Vagina (tissue), 2 donors: ENCODE measurements around the gene SLC24A1. TPM values are rescaled to one million over a fixed set of nuclear protein-coding genes. Genes with fewer than 3 reads are reported as not detected.

Source experiments
- DNase-seq, 2 donors: peaks; one replicate each; pipeline ENCODE4 v3.0.0-alpha.2; 2017; ENCODE audit errors: extremely low spot score in 2 of 2
- H3K27ac ChIP-seq: fragments of 200-600 bp; sonication (generic); one replicate; pipeline ENCODE4 v1.5.1; 2019
- H3K27me3 ChIP-seq: fragments of 200-600 bp; sonication (generic); one replicate; pipeline ENCODE4 v1.5.1; 2019
- H3K36me3 ChIP-seq, 2 donors: fragments of 200-600 bp; sonication (generic); one replicate each; pipeline ENCODE4 v1.5.1; 2017 to 2019
- H3K4me1 ChIP-seq: fragments of 200-600 bp; sonication (generic); one replicate; pipeline ENCODE4 v1.5.1; 2019
- H3K4me3 ChIP-seq, 2 donors: fragments of 200-600 bp; sonication (generic); 1 replicate in 1 of 2; 2 replicates in 1 of 2; pipeline ENCODE4 v1.5.1; 2016 to 2019
- H3K9me3 ChIP-seq: fragments of 200-600 bp; sonication (generic); one replicate; pipeline ENCODE4 v1.5.1; 2019
- POLR2A ChIP-seq, 2 donors: fragments of 450-650 bp; IDR thresholded peaks; one replicate each; pipeline ENCODE4 v1.6.1; 2017; ENCODE audit warnings: antibody characterized with exemption in 2 of 2, mild to moderate bottlenecking in 2 of 2, moderate library complexity in 2 of 2
- POLR2AphosphoS5 ChIP-seq, 2 donors: sonication (generic); formaldehyde crosslinking; IDR thresholded peaks; one replicate each; pipeline ENCODE4 v1.9.0; 2017; ENCODE audit warnings: antibody characterized with exemption in 2 of 2, mild to moderate bottlenecking in 2 of 2, low read depth in 1 of 2; ENCODE audit not compliant: insufficient read depth in 1 of 2
- intact Hi-C: fragments of 100-400 bp; cut with DNase I; formaldehyde crosslinking; loops from one replicate; pipeline ENCODE4 v1.15.1; 2023
- total RNA-seq: library from RNA; depleted of rRNA; stranded (reverse); fragments of >200 nt; gene quantifications from one replicate; pipeline ENCODE4 v1.2.3, GENCODE V29; 2016
- TF ChIP-seq, protein P1 (sequence below), 3 experiments: fragments of 450-650 bp in 2 of 3; fragments of 200-600 bp in 1 of 3; sonication (generic) in 1 of 3; IDR thresholded peaks; one replicate each; pipeline ENCODE4 v1.5.1; 2017 to 2019; ENCODE audit warnings: antibody characterized with exemption in 3 of 3, mild to moderate bottlenecking in 2 of 3, moderate library complexity in 2 of 3

Gene SLC24A1
- total RNA-seq, 1 donor from 2014 or later: 7.4 TPM

DNA sequence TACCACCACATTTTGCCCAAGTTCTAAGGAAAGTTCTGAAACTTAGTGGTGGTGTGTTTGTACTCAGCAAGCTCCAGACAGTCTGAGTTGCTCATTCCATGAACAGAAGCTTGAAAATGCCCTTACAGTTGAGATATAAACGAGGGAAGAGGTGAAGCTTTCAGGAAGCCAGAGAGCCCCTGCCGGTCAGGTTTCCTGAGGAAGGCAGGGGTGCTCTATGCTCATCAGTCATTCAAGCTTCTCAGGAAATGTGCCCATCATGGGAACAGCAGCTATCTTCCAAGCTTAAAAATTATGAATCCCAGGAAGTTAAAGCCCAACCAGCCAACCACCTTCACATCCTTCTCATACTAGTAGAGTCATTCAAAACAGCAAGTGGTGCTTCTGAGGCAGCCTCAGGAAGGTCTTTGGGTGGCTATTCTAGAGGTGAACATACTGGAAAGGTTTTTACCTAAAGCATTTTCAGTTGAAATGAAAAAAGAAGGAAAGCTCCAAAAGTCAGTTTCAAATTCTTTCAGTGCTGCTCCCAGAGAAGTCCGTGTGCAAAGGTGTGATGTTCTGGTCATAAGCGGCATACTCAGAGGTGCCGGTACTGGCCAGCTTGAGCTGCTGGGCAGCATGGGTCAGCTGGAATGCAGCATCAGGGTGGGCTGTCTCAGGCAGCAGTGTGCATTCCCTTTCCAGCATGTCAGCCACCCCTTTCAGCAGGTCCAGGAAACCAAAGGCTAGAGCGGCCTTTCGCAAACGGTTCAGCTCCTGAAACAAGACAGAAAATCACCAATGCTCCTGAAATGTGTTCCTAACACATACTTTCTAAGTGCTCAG, 42.6 kb upstream of the SLC24A1 start:
- no peaks in the 10 kb centered on the region for H3K27me3 ChIP-seq
- TF ChIP-seq POLR2A (IDR thresholded peaks at IDR 0.05): no peak
- no peak for TF ChIP-seq POLR2AphosphoS5 (IDR thresholded peaks at IDR 0.05; ENCODE audit: insufficient read depth in 1 of 2, low read depth in 1 of 2)
- TF ChIP-seq, protein P1, sequence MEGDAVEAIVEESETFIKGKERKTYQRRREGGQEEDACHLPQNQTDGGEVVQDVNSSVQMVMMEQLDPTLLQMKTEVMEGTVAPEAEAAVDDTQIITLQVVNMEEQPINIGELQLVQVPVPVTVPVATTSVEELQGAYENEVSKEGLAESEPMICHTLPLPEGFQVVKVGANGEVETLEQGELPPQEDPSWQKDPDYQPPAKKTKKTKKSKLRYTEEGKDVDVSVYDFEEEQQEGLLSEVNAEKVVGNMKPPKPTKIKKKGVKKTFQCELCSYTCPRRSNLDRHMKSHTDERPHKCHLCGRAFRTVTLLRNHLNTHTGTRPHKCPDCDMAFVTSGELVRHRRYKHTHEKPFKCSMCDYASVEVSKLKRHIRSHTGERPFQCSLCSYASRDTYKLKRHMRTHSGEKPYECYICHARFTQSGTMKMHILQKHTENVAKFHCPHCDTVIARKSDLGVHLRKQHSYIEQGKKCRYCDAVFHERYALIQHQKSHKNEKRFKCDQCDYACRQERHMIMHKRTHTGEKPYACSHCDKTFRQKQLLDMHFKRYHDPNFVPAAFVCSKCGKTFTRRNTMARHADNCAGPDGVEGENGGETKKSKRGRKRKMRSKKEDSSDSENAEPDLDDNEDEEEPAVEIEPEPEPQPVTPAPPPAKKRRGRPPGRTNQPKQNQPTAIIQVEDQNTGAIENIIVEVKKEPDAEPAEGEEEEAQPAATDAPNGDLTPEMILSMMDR (IDR thresholded peaks at IDR 0.05): no peak
- no peaks in the 10 kb centered on the region for H3K9me3 ChIP-seq
- intact Hi-C loops: no loop called here
- DNase-seq: no peak
- peak overlapping the region; percentile 3 for H3K27ac ChIP-seq
- H3K4me3 ChIP-seq: no peak overlapping the region
- peaks cover 0 to 42% of the 10 kb centered on the region in 2 donors for H3K36me3 ChIP-seq
- peaks cover 5% of the 10 kb centered on the region for H3K4me1 ChIP-seq

DNA sequence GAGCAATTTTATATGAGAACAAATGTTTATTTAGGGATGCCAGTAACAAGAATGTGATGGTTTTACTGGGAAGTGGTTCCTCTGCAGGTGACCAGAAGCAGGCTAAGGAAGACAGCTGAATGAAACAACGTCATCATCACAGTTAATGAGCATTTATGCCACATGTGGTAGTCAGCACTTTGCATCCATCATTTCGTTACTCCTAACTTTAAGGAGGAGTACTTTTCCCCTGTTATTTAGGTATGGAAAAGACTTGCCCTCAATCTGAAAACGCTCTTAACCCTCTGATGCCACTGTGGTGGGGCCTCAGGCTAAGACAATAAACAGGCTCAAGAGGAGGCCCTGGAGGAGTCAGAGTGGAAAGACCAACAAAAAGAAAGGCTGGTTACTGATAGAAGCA, 42.0 kb upstream of the SLC24A1 start:
- Histone ChIP-seq H3K9me3 (no peaks in the 10 kb centered on the region), H3K27me3 (no peaks in the 10 kb centered on the region), H3K27ac (no peak overlapping the region), H3K4me3 (no peak overlapping the region), H3K4me1 (peaks cover 5% of the 10 kb centered on the region), H3K36me3 (peaks cover 0 to 48% of the 10 kb centered on the region in 2 donors)
- intact Hi-C loops: no loop called here
- TF ChIP-seq POLR2A (IDR thresholded peaks at IDR 0.05) (no peak), POLR2AphosphoS5 (IDR thresholded peaks at IDR 0.05; ENCODE audit: insufficient read depth in 1 of 2, low read depth in 1 of 2) (no peak)
- TF ChIP-seq, protein P1 (IDR thresholded peaks at IDR 0.05): no peak
- no peak for DNase-seq

DNA sequence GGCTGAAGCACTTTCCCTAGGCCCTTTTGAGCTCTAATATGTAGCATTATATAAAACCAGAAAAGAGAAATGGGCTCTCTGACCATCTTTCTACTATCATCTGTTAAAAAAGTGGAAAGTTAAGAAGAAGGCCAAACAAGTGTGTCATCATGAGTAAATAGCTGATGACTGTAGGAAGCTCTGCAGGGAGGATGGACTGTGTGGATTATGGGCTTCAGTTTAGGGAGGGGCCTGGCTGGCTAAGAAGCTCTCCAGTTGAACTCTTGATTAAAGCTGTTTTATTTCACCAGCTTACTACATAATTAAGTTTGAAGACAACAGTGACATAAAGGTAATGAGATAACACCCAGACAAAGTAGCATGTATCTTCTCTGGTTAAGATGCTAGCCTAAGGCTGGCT, 41.5 kb upstream of the SLC24A1 start:
- Histone ChIP-seq H3K27me3 (no peaks in the 10 kb centered on the region), H3K36me3 (peaks cover 0 to 49% of the 10 kb centered on the region in 2 donors), H3K9me3 (no peaks in the 10 kb centered on the region), H3K4me3 (no peak overlapping the region), H3K27ac (no peak overlapping the region), H3K4me1 (peaks cover 5% of the 10 kb centered on the region)
- intact Hi-C loops: no loop called here
- TF ChIP-seq POLR2A (IDR thresholded peaks at IDR 0.05) (no peak), POLR2AphosphoS5 (IDR thresholded peaks at IDR 0.05; ENCODE audit: insufficient read depth in 1 of 2, low read depth in 1 of 2) (no peak)
- TF ChIP-seq, protein P1 (IDR thresholded peaks at IDR 0.05): no peak
- DNase-seq: no peak

DNA sequence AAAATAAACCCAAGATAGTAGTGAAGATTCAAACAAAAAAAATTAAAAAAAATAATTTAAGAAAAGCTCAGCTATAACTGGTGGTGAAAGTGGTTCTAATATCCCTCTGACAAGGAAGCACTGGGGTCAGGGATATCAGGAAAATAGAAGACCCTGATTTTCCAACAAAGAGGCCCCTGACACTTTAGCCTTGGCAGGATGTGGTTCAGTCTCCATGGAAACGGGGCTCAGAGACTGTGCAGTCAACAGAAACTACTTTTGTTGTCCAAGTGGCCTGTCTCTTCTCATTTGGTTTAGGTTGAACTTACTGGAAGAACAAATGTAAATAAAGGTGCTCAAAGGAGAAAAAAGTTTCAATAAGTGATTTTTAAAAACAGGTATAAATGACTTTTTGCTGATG, 38.0 kb upstream of the SLC24A1 start:
- H3K4me1 ChIP-seq: peaks cover 5% of the 10 kb centered on the region
- peaks cover 0 to 42% of the 10 kb centered on the region in 2 donors for H3K36me3 ChIP-seq
- H3K4me3 ChIP-seq: no peak overlapping the region
- TF ChIP-seq, protein P1 (IDR thresholded peaks at IDR 0.05): no peak
- no peak for TF ChIP-seq POLR2A (IDR thresholded peaks at IDR 0.05)
- no peak for TF ChIP-seq POLR2AphosphoS5 (IDR thresholded peaks at IDR 0.05; ENCODE audit: insufficient read depth in 1 of 2, low read depth in 1 of 2)
- DNase-seq: no peak
- H3K27ac ChIP-seq: no peak overlapping the region
- intact Hi-C loops: no loop called here
- H3K9me3 ChIP-seq: no peaks in the 10 kb centered on the region
- no peaks in the 10 kb centered on the region for H3K27me3 ChIP-seq

DNA sequence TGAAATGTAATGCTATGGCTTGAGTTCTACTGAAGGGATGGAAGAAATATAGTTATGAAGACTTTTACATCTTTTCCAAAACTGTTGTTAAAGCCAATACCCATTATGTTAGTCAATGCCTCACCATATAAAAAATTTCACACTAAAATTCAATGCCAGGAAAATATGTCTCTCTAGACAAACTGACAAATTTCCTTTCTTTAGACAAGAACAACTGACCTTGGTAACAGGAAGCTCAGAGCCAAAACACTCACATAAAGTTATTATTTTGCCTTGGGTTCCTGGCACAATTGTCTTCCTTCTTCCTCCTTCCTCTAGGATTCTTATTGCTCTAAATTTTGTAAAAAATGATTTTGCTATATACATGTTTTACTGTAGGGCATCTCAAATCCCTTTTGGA, 37.5 kb upstream of the SLC24A1 start:
- no peak overlapping the region for H3K27ac ChIP-seq
- no peaks in the 10 kb centered on the region for H3K27me3 ChIP-seq
- peaks cover 5% of the 10 kb centered on the region for H3K4me1 ChIP-seq
- H3K4me3 ChIP-seq: no peak overlapping the region
- H3K36me3 ChIP-seq: peaks cover 0 to 42% of the 10 kb centered on the region in 2 donors
- TF ChIP-seq, protein P1 (IDR thresholded peaks at IDR 0.05): no peak
- no peak for TF ChIP-seq POLR2AphosphoS5 (IDR thresholded peaks at IDR 0.05; ENCODE audit: insufficient read depth in 1 of 2, low read depth in 1 of 2)
- no peak for TF ChIP-seq POLR2A (IDR thresholded peaks at IDR 0.05)
- intact Hi-C loops: no loop called here
- H3K9me3 ChIP-seq: no peaks in the 10 kb centered on the region
- no peak for DNase-seq
